HCT116 (cell line): ENCODE data around the gene NPW. TPM values are rescaled to one million over a fixed set of nuclear protein-coding genes. Genes with fewer than 3 reads are reported as not detected.

Experiments used
- ATAC-seq: fragments of 200-7000 bp; cut with Tn5 transposase; 2 replicates; pipeline ENCODE4 v1.9.1; 2020; ENCODE audit warnings: mild to moderate bottlenecking, moderate library complexity
- BruUV-seq: library from RNA; stranded (reverse); fragments of 400-500 nt; replicated peaks from 2 replicates; lab custom pipeline; 2021; lab: Mats Ljungman, UMichigan
- CTCF ChIA-PET: fragments of 300-600 bp; sonication (Branson Sonifier 250); formaldehyde crosslinking; loops from one replicate; lab custom pipeline; 2021; ENCODE audit warnings: antibody characterized with exemption; lab: Charles Lee
- POLR2A ChIA-PET: fragments of 300-600, 350-600 bp; sonication (Branson Sonifier 250); formaldehyde crosslinking; loops from one replicate; lab custom pipeline; 2021; ENCODE audit warnings: antibody characterized with exemption; lab: Charles Lee
- RAD21 ChIA-PET, 2 experiments: fragments of 300-600 bp; sonication (Branson Sonifier 250); formaldehyde crosslinking; loops; one replicate each; lab custom pipeline; 2023; ENCODE audit warnings: low total read pairs in 2 of 2; ENCODE audit not compliant: uncharacterized antibody in 2 of 2, unreplicated experiment in 2 of 2, low non-redundant PET in 1 of 2; lab: Charles Lee
- DNase-seq: peaks from one replicate; pipeline ENCODE4 v3.0.0-alpha.2; 2010; ENCODE audit warnings: low read depth, low spot score
- H2AFZ ChIP-seq: fragments of 200-600 bp; shearing (Covaris generic), sonication (generic); 2 replicates; pipeline ENCODE4 v1.6.1; 2017; ENCODE audit warnings: low read depth, mixed run types, mixed read lengths, antibody characterized with exemption, low read length; ENCODE audit not compliant: poor library complexity, severe bottlenecking
- H3K27ac ChIP-seq: 2 replicates; pipeline ENCODE4 v1.5.1; 2012; ENCODE audit warnings: low read depth, low read length
- H3K27me3 ChIP-seq: fragments of 200-600 bp; sonication (generic); 2 replicates; pipeline ENCODE4 v1.6.1; 2016; ENCODE audit warnings: mixed run types, low read length, mixed read lengths; ENCODE audit not compliant: insufficient read depth
- H3K36me3 ChIP-seq, 2 experiments: fragments of 200-500 bp in 1 of 2; fragments of 200-600 bp in 1 of 2; sonication (Bioruptor generic) in 1 of 2; sonication (generic) in 1 of 2; 2 replicates each; pipeline versions ENCODE4 v1.5.1 to v1.6.1; 2014 to 2016; ENCODE audit warnings: low read length in 2 of 2, inconsistent platforms in 1 of 2, mixed read lengths in 1 of 2, mixed run types in 1 of 2; ENCODE audit not compliant: insufficient read depth in 2 of 2, control insufficient read depth in 1 of 2
- H3K4me1 ChIP-seq, 2 experiments: fragments of 200-600 bp in 1 of 2; sonication (generic) in 1 of 2; 2 replicates each; pipeline versions ENCODE4 v1.5.1 to v1.6.1; 2012 to 2017; ENCODE audit warnings: low read length in 2 of 2, inconsistent platforms in 1 of 2, mild to moderate bottlenecking in 1 of 2, mixed read lengths in 1 of 2, mixed run types in 1 of 2, moderate library complexity in 1 of 2; ENCODE audit not compliant: insufficient read depth in 2 of 2, control insufficient read depth in 1 of 2
- H3K4me2 ChIP-seq: fragments of 200-600 bp; sonication (generic); 2 replicates; pipeline ENCODE4 v1.6.1; 2017; ENCODE audit warnings: mixed run types, low read length, mixed read lengths
- H3K4me3 ChIP-seq, 2 experiments: fragments of 200-600 bp in 1 of 2; sonication (generic) in 1 of 2; replicated peaks in 1 of 2; 2 replicates each; pipeline ENCODE4 v1.5.1; 2011 to 2016; ENCODE audit warnings: low read length in 2 of 2, control low read depth in 1 of 2, low read depth in 1 of 2, mild to moderate bottlenecking in 1 of 2, mixed read lengths in 1 of 2, mixed run types in 1 of 2
- H3K79me2 ChIP-seq: fragments of 200-600 bp; sonication (generic); 2 replicates; pipeline ENCODE4 v1.6.1; 2017; ENCODE audit warnings: mild to moderate bottlenecking, mixed run types, low read length, moderate library complexity, mixed read lengths; ENCODE audit not compliant: insufficient read depth
- H3K9ac ChIP-seq: fragments of 200-600 bp; sonication (generic); 2 replicates; pipeline ENCODE4 v1.6.1; 2016; ENCODE audit warnings: low read length, mixed read lengths
- H3K9me2 ChIP-seq: fragments of 200-600 bp; sonication (generic), shearing (Covaris generic); 2 replicates; pipeline ENCODE4 v1.6.1; 2017; ENCODE audit warnings: mixed run types, mild to moderate bottlenecking, moderate library complexity; ENCODE audit not compliant: insufficient read depth
- H3K9me3 ChIP-seq, 2 experiments: fragments of 200-500 bp in 1 of 2; fragments of 200-600 bp in 1 of 2; sonication (Bioruptor generic) in 1 of 2; sonication (generic) in 1 of 2; 2 replicates each; pipeline ENCODE4 v1.6.1; 2014 to 2017; ENCODE audit warnings: low read length in 2 of 2, mixed read lengths in 2 of 2, inconsistent platforms in 1 of 2, low read depth in 1 of 2, mild to moderate bottlenecking in 1 of 2, mixed run types in 1 of 2, moderate library complexity in 1 of 2; ENCODE audit not compliant: control insufficient read depth in 1 of 2, insufficient read depth in 1 of 2
- H4K20me1 ChIP-seq: fragments of 200-600 bp; sonication (generic), shearing (Covaris generic); 2 replicates; pipeline ENCODE4 v1.6.1; 2017; ENCODE audit warnings: mixed run types, mild to moderate bottlenecking, moderate library complexity; ENCODE audit not compliant: insufficient read depth
- EGR1 ChIP-seq: IDR thresholded peaks from 2 replicates; pipeline ENCODE4 v1.6.1; 2012; ENCODE audit warnings: low read depth
- ELF1 ChIP-seq: IDR thresholded peaks from 2 replicates; pipeline ENCODE4 v1.6.1; 2012; ENCODE audit warnings: low read depth, borderline replicate concordance
- FOSL1 ChIP-seq: IDR thresholded peaks from 2 replicates; pipeline ENCODE4 v1.6.1; 2012; ENCODE audit warnings: low read depth
- POLR2AphosphoS5 ChIP-seq: IDR thresholded peaks from 2 replicates; pipeline ENCODE4 v1.6.1; 2011; ENCODE audit warnings: mild to moderate bottlenecking, low read depth, low read length, moderate library complexity
- SIN3A ChIP-seq: IDR thresholded peaks from 2 replicates; pipeline ENCODE4 v1.6.1; 2012; ENCODE audit warnings: low read depth
- TCF7L2 ChIP-seq: IDR thresholded peaks from 2 replicates; pipeline ENCODE4 v1.7.0; 2011; ENCODE audit warnings: borderline replicate concordance, inconsistent platforms; ENCODE audit not compliant: insufficient read depth, insufficient read length; ENCODE audit errors: extremely low read depth
- YY1 ChIP-seq: IDR thresholded peaks from 2 replicates; pipeline ENCODE4 v1.6.1; 2011; ENCODE audit warnings: low read length, low read depth, moderate library complexity, mild to moderate bottlenecking; ENCODE audit not compliant: insufficient replicate concordance; ENCODE audit errors: extremely low read depth
- ZFX ChIP-seq: fragments of 450-650 bp; IDR thresholded peaks from 2 replicates; pipeline ENCODE4 v1.6.1; 2017
- intact Hi-C: fragments of 100-400 bp; cut with micrococcal nuclease; formaldehyde crosslinking; loops from 2 replicates; pipeline ENCODE4 v1.10.0; 2022
- total RNA-seq: library from RNA; stranded (reverse); gene quantifications from one replicate; pipeline ENCODE4 v1.2.1, GENCODE V29; 2021; ENCODE audit not compliant: unreplicated experiment
- TF ChIP-seq, protein P1 (sequence below): IDR thresholded peaks from 2 replicates; pipeline ENCODE4 v1.6.1; 2012

The NPW gene
- total RNA-seq, 1 experiment from 2014 or later: 226 TPM

DNA sequence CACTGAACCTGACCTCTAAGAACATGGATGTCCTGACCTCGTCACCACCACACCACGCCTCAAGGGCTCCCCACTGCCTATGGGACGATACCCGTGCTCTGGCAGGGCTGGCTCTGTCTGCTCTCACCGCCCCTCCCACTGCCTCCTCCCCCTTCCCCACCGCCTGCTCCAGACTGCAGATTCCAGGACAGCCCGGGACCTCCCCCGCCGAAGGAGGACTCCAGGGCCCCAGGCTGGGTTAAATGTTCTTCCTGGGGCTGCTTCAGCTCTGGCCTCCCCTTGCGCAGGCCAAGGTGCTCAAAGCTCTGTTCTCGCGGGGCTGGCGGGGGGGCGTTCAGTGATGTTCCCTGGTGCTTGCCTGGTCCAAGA, 3.1 kb downstream of the NPW start:
- Histone ChIP-seq H2AFZ (no peak overlapping the region), H3K4me2 (peak overlapping the region; percentile 69), H3K79me2 (peaks cover 21% of the 10 kb centered on the region; the same call in 1 of the 2 replicates), H3K4me3 (peak overlapping the region; percentile 25 to 50), H3K36me3 (no peaks in the 10 kb centered on the region), H3K9me3 (no peaks in the 10 kb centered on the region), H3K4me1 (peaks cover 38 to 61% of the 10 kb centered on the region in 2 experiments), H3K9ac (peak overlapping the region; percentile 46), H3K9me2 (no peaks in the 10 kb centered on the region), H3K27me3 (no peaks in the 10 kb centered on the region), H4K20me1 (no peaks in the 10 kb centered on the region), H3K27ac (peak overlapping the region; percentile 88)
- peak; percentile 53 for ATAC-seq
- intact Hi-C loops: loop anchor here (1.0 to 10.0 kb wide), 3 partner anchors 68 to 232 kb away; partner anchors contain the start of gene ECI1
- BruUV-seq: no TSS peak
- no peak for DNase-seq
- RAD21 ChIA-PET: interaction anchor here (0.6 to 2.1 kb wide), 4 partner anchors 67 to 125 kb away, joined by 3 to 12 read pairs (median 5); partner anchors contain the start of gene PKD1 (in 1 of the 2)
- TF ChIP-seq ELF1 (no peak), EGR1 (no peak), POLR2AphosphoS5 (no peak), TCF7L2 (no peak), ZFX (no peak), YY1 (no peak), SIN3A (no peak), FOSL1 (no peak)
- TF ChIP-seq, protein P1, sequence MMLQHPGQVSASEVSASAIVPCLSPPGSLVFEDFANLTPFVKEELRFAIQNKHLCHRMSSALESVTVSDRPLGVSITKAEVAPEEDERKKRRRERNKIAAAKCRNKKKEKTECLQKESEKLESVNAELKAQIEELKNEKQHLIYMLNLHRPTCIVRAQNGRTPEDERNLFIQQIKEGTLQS: no peak
- CTCF ChIA-PET: interaction anchor here (0.6 to 2.4 kb wide), 11 partner anchors 10 to 133 kb away, joined by 3 to 13 read pairs (median 5); partner anchors contain the start of genes NTHL1, RAB26, TRAF7 and TSC2
- POLR2A ChIA-PET: interaction anchor here (0.8 to 1.2 kb wide), 7 partner anchors 12 to 1074 kb away, joined by 3 to 8 read pairs (median 4); partner anchors contain the start of genes PKD1, RPS2 and TRAF7
